ENCODE measurements around the gene HMCN2. TPM values are rescaled to one million over a fixed set of nuclear protein-coding genes. Genes with fewer than 3 reads are reported as not detected.

The HMCN2 gene
- total RNA-seq, 1 experiment from 2014 or later = 5.6 TPM

GRCh38 chr9:130458804-130459067, 193.2 kb downstream of the HMCN2 start (continued):
- TF ChIP-seq PREB (CRISPR knock-in tag; IDR thresholded peaks at IDR 0.05; ENCODE audit: borderline replicate concordance) = no peak
- TF ChIP-seq KAT7 (CRISPR knock-in tag; IDR thresholded peaks at IDR 0.05; ENCODE audit: borderline replicate concordance) = no peak
- TF ChIP-seq GRHL2 (CRISPR knock-in tag; IDR thresholded peaks at IDR 0.05; ENCODE audit: insufficient replicate concordance, severe bottlenecking) = no peak

GRCh38 chr9:130459151-130459550, 193.6 kb downstream of the HMCN2 start:
- no peaks in the 10 kb centered on the region for H3K36me3 Mint-ChIP-seq
- no peaks in the 10 kb centered on the region for H3K4me1 Mint-ChIP-seq
- POLR2A ChIA-PET = no interaction called here
- no peak for TF ChIP-seq SMAD3 (CRISPR knock-in tag; IDR thresholded peaks at IDR 0.05; ENCODE audit: borderline replicate concordance)
- no peak for TF ChIP-seq ZNF671 (CRISPR knock-in tag; IDR thresholded peaks at IDR 0.05)
- no peak for TF ChIP-seq ZNF423 (CRISPR knock-in tag; IDR thresholded peaks at IDR 0.05)
- no peak for TF ChIP-seq STAT6 (CRISPR knock-in tag; conservative IDR thresholded peaks at IDR 0.05; ENCODE audit: low read depth)
- TF ChIP-seq E2F1 (CRISPR knock-in tag; IDR thresholded peaks at IDR 0.05) = no peak
- TF ChIP-seq JAZF1 (CRISPR knock-in tag; IDR thresholded peaks at IDR 0.05) = no peak
- no peak for TF ChIP-seq SP1 (CRISPR knock-in tag; conservative IDR thresholded peaks at IDR 0.05)
- no peak for TF ChIP-seq ZMAT4 (CRISPR knock-in tag; IDR thresholded peaks at IDR 0.05)
- TF ChIP-seq GRHL2 (CRISPR knock-in tag; IDR thresholded peaks at IDR 0.05; ENCODE audit: insufficient replicate concordance, severe bottlenecking) = no peak
- TF ChIP-seq NFE2L1 (CRISPR knock-in tag; IDR thresholded peaks at IDR 0.05) = no peak
- no peak for TF ChIP-seq ZNF317 (CRISPR knock-in tag; IDR thresholded peaks at IDR 0.05; ENCODE audit: borderline replicate concordance, low read depth)
- no peak for TF ChIP-seq JUN (CRISPR knock-in tag; IDR thresholded peaks at IDR 0.05)
- TF ChIP-seq ZNF263 (CRISPR knock-in tag; IDR thresholded peaks at IDR 0.05; ENCODE audit: low read depth) = no peak
- no peak for TF ChIP-seq E2F5 (CRISPR knock-in tag; IDR thresholded peaks at IDR 0.05)
- TF ChIP-seq USF2 (CRISPR knock-in tag; IDR thresholded peaks at IDR 0.05) = no peak
- no peak overlapping the region for H3K4me3 Mint-ChIP-seq
- no peaks in the 10 kb centered on the region for H3K27me3 Mint-ChIP-seq (ENCODE audit: low read depth)
- CTCF ChIA-PET = interaction anchor here (1.2 kb wide), 1 partner anchor 26 kb away, joined by 3 read pairs; no protein-coding TSS in a partner anchor
- no peaks in the 10 kb centered on the region for H3K9me3 Mint-ChIP-seq
- no peak for ATAC-seq
- DNase-seq (ENCODE audit: low spot score) = no peak
- no peak overlapping the region for H3K27ac Mint-ChIP-seq

Measured in WTC11 (cell line).